ENCODE measurements around the gene APBA2. TPM values are rescaled to one million over a fixed set of nuclear protein-coding genes. Genes with fewer than 3 reads are reported as not detected.

Gene APBA2
- total and polyA plus RNA-seq, 2 of the 4 experiments (the other 2 are of a cell fraction): 21.7 to 33.0 TPM

GRCh38 chr15:29056839-29057450, 171.2 kb downstream of the APBA2 start:
- dilution Hi-C loops (cut with HindIII; ENCODE audit: low sequenced_read_pairs, unreplicated experiment): no loop called here

More at GRCh38 chr15:29056839-29057450, 171.2 kb downstream of the APBA2 start:
- Histone ChIP-seq H3K56ac (ENCODE audit: extremely low read depth, insufficient read depth, low read length) (no peak overlapping the region), H2BK15ac (ENCODE audit: low read depth, low read length) (no peak overlapping the region), H2BK120ac (ENCODE audit: low read depth, low read length) (no peak overlapping the region), H2BK5ac (ENCODE audit: low read depth, low read length, poor library complexity, severe bottlenecking) (no peak overlapping the region), H3K27ac (ENCODE audit: insufficient read depth, low read length) (no peak overlapping the region), H3K27me3 (ENCODE audit: control insufficient read depth, insufficient read depth, low read length) (no peaks in the 10 kb centered on the region), H3K4me1 (ENCODE audit: control insufficient read depth, insufficient read depth, low read length) (no peaks in the 10 kb centered on the region), H3K23ac (ENCODE audit: low read depth, low read length) (no peak overlapping the region), H2BK20ac (ENCODE audit: low read depth, low read length) (no peak overlapping the region), H3K4ac (ENCODE audit: low read depth, low read length) (no peak overlapping the region), H3K18ac (ENCODE audit: low read depth, low read length) (no peak overlapping the region), H3K4me2 (ENCODE audit: low read depth, low read length) (no peak overlapping the region), H3K9ac (ENCODE audit: low read depth, low read length) (no peak overlapping the region), H3K9me3 (ENCODE audit: control insufficient read depth, insufficient read depth, low read length) (peaks cover 2% of the 10 kb centered on the region; the same call in 1 of the 2 replicates), H3K79me1 (ENCODE audit: low read depth in 1 of 2, low read length in 2 of 2) (peaks cover 7 to 30% of the 10 kb centered on the region in 2 experiments; a peak in 3 of 4 replicates), H4K8ac (ENCODE audit: low read depth in 2 of 2, low read length in 2 of 2) (no peak overlapping the region), H3K4me3 (ENCODE audit: insufficient read depth, low read depth, low read length) (no peak overlapping the region), H3K36me3 (ENCODE audit: control insufficient read depth, insufficient read depth, low read length) (no peaks in the 10 kb centered on the region), H2AFZ (replicated peaks; ENCODE audit: low read length, poor library complexity) (no peak overlapping the region), H4K91ac (ENCODE audit: insufficient read depth, low read depth, low read length) (no peak overlapping the region), H2AK5ac (ENCODE audit: low read depth, low read length) (no peak overlapping the region), H4K5ac (ENCODE audit: low read depth, low read length) (no peak overlapping the region), H2AK9ac (replicated peaks; ENCODE audit: low read depth, low read length, poor library complexity) (no peak overlapping the region), H4K20me1 (ENCODE audit: insufficient read depth, low read length) (peaks cover 6% of the 10 kb centered on the region), H3K14ac (replicated peaks; ENCODE audit: low read depth, low read length) (no peak overlapping the region), H3K9me1 (ENCODE audit: insufficient read depth, low read length) (peaks cover 2% of the 10 kb centered on the region; the same call in 1 of the 2 replicates)
- ChIA-PET POLR2A (ENCODE audit: unreplicated experiment) (no interaction called here), CTCF (no interaction called here)
- no TSS peak for BruUV-seq (replicated peaks)
- TF ChIP-seq MXI1 (IDR thresholded peaks at IDR 0.05; ENCODE audit: borderline replicate concordance, low read depth, low read length) (no peak), USF2 (IDR thresholded peaks at IDR 0.05; ENCODE audit: low read depth, low read length) (no peak), CHD1 (IDR thresholded peaks at IDR 0.05; ENCODE audit: low read depth, low read length) (no peak), MAFK (IDR thresholded peaks at IDR 0.05; ENCODE audit: low read depth, low read length) (no peak), CEBPB (IDR thresholded peaks at IDR 0.05; ENCODE audit: low read depth, low read length) (no peak), RFX5 (IDR thresholded peaks at IDR 0.05; ENCODE audit: low read depth, low read length) (no peak), MAZ (IDR thresholded peaks at IDR 0.05; ENCODE audit: borderline replicate concordance, low read depth, low read length) (no peak)
- ATAC-seq (ENCODE audit: low read depth) (no peak), DNase-seq (no peak)
- no CpG with 5 or more reads among the region's 4 CpGs for WGBS, 2 experiments (ENCODE audit: extremely low coverage in 2 of 2, insufficient read length in 1 of 2)
- in situ Hi-C loops (cut with MboI; ENCODE audit: low sequenced_read_pairs) (no loop called here), intact Hi-C loops (cut with micrococcal nuclease) (no loop called here)
